HG03521 (cell line): ENCODE results near the gene PAK6.

Source experiments
- ATAC-seq: cut with Tn5 transposase; IDR thresholded peaks from one replicate; pipeline ENCODE4 v1.9.1; 2021; ENCODE audit warnings: mild to moderate bottlenecking, moderate library complexity; ENCODE audit not compliant: unreplicated experiment

Gene PAK6

GRCh38 chr15:40255033-40255432 is 16.2 kb downstream of the PAK6 start:
- no peak for ATAC-seq

GRCh38 chr15:40256638-40257235 is 17.9 kb downstream of the PAK6 start:
- ATAC-seq, result no peak

GRCh38 chr15:40257656-40258450 is 19.0 kb downstream of the PAK6 start:
- ATAC-seq, result no peak

- no peak for ATAC-seq
These were observed 19.7 kb downstream of the PAK6 start for GRCh38 chr15:40258544-40258943.

GRCh38 chr15:40259021-40259420 is 20.2 kb downstream of the PAK6 start:
- no peak for ATAC-seq

- ATAC-seq, result no peak
These were observed 24.3 kb downstream of the PAK6 start for GRCh38 chr15:40263024-40263754.

- no peak for ATAC-seq
These were observed 25.7 kb downstream of the PAK6 start for GRCh38 chr15:40264321-40265153.

- no peak for ATAC-seq
These were observed 26.5 kb downstream of the PAK6 start for GRCh38 chr15:40265355-40265754.

GRCh38 chr15:40265875-40266274 is 27.0 kb downstream of the PAK6 start:
- ATAC-seq, result no peak

- no peak for ATAC-seq
These were observed 28.0 kb downstream of the PAK6 start for GRCh38 chr15:40266828-40267304.

GRCh38 chr15:40267670-40268069 is 28.8 kb downstream of the PAK6 start:
- no peak for ATAC-seq

GRCh38 chr15:40269604-40270003 is 30.7 kb downstream of the PAK6 start:
- ATAC-seq, result no peak

GRCh38 chr15:40270246-40270995 is 31.6 kb downstream of the PAK6 start:
- no peak for ATAC-seq

GRCh38 chr15:40271685-40272484 is 33.0 kb downstream of the PAK6 start:
- no peak for ATAC-seq

GRCh38 chr15:40272485-40273056 is 33.7 kb downstream of the PAK6 start:
- no peak for ATAC-seq

- ATAC-seq, result no peak
These were observed 34.6 kb downstream of the PAK6 start for GRCh38 chr15:40273428-40273827.

GRCh38 chr15:40274350-40275274 is 35.7 kb downstream of the PAK6 start:
- no peak for ATAC-seq

- ATAC-seq, result no peak
These were observed 36.7 kb downstream of the PAK6 start for GRCh38 chr15:40275523-40275922.
